ACC112 (cell line): Measurements from ENCODE around the gene ZNF492.
"Not testable (repeated sequence)": the region's sequence is repeated elsewhere in the genome, so short reads cannot be mapped to it uniquely, and the experiment has no call there.

Experiments
- H2AFZ ChIP-seq: fragments of 200-600 bp; sonication (generic); one replicate; pipeline ENCODE4 v1.6.0; 2017; ENCODE audit warnings: antibody characterized with exemption, low read length; ENCODE audit not compliant: unreplicated experiment
- H3K27ac ChIP-seq: fragments of 200-600 bp; sonication (generic); 2 replicates; pipeline ENCODE4 v1.5.1; 2014; ENCODE audit warnings: low read depth, mild to moderate bottlenecking, antibody characterized with exemption, low read length, moderate library complexity
- H3K27me3 ChIP-seq: fragments of 200-600 bp; sonication (generic); 2 replicates; pipeline ENCODE4 v1.6.1; 2014; ENCODE audit warnings: mild to moderate bottlenecking, antibody characterized with exemption, low read length, moderate library complexity, mixed read lengths; ENCODE audit not compliant: insufficient read depth
- H3K36me3 ChIP-seq: fragments of 200-600 bp; sonication (generic); 2 replicates; pipeline ENCODE4 v1.6.1; 2016; ENCODE audit warnings: mild to moderate bottlenecking, antibody characterized with exemption, low read length, moderate library complexity, mixed read lengths; ENCODE audit not compliant: insufficient read depth
- H3K4me1 ChIP-seq: fragments of 200-600 bp; sonication (generic); one replicate; pipeline ENCODE4 v1.6.1; 2016; ENCODE audit warnings: low read length, mixed read lengths; ENCODE audit not compliant: insufficient read depth, unreplicated experiment, control insufficient read depth
- H3K4me3 ChIP-seq: fragments of 200-600 bp; sonication (generic); 2 replicates; pipeline ENCODE4 v1.5.1; 2014; ENCODE audit warnings: mild to moderate bottlenecking, low read depth, low read length
- H3K79me2 ChIP-seq: fragments of 200-600 bp; sonication (generic); one replicate; pipeline ENCODE4 v1.6.0; 2016; ENCODE audit warnings: low read length; ENCODE audit not compliant: control insufficient read depth, unreplicated experiment, insufficient read depth

The ZNF492 gene

DNA sequence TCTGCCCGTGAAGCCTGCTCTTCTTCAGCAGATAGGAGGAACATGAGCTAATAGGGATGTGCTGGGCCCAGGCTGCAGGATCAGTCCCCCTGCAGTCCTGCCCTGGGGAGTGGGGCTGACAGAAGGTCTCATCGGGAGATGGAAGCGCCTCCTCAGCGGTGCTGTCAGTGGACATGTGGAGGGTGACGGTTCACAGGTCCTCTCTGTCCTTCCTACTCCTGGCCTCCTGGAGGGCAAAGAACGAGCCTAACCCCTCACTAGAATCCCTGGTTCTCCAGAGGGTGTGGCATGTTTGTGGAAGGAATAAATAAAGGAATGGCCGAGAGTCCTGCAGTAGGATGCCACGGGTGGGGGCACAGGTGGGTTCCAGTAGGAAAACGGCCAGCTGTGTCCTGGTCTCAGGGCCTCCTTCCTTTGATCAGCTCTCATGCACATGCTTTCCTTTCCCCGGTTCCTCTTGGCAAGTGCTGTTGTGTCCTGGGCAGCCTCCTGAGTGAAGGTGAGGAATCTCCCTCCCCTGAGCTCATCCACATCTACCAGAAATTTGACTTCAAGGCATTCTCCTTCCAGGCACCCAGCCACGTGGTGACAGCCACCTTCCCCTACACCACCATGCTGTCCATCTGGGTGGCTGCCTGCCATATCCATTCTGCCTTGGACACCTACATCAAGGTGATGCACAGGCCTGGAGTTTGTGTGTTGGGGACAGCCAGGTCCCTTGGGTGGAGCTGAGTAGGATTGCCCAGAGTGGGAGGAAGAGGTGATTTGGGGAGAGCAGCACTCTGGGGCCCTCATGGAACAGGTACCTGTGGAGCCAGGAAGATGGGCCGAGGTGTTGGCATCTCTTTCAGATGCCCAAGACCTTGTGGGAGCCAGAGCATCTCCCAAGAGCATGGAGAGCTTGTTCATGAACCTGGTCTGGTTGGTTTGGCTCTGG lies 28.6 kb upstream of the ZNF492 start:
- no peak overlapping the region for H3K27ac ChIP-seq
- no peaks in the 10 kb centered on the region for H3K36me3 ChIP-seq
- no peaks in the 10 kb centered on the region for H3K27me3 ChIP-seq
- no peak overlapping the region for H3K4me3 ChIP-seq
- H3K4me1 ChIP-seq = no peaks in the 10 kb centered on the region
- no peak overlapping the region for H2AFZ ChIP-seq
- H3K79me2 ChIP-seq = no peaks in the 10 kb centered on the region

DNA sequence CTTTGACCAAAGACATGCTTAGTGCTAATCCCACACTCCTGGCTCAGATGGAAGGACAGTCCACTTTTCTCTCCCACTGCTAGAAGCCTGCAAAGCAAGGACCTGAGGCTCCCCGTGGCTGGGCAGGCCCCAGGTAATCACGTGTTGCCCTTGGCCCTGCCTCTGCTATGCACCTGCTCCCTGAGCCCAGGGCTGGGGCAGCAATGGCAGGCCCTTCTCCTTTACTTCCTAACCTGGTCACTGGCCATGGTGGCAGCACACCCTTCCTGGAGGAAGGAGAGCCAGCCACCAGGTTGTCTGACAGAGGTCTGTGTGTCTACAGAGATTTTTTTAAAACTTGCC lies 27.9 kb upstream of the ZNF492 start:
- H3K4me1 ChIP-seq = no peaks in the 10 kb centered on the region
- H3K79me2 ChIP-seq = no peaks in the 10 kb centered on the region
- no peak overlapping the region for H3K4me3 ChIP-seq
- no peaks in the 10 kb centered on the region for H3K27me3 ChIP-seq
- no peak overlapping the region for H3K27ac ChIP-seq
- H2AFZ ChIP-seq = no peak overlapping the region
- H3K36me3 ChIP-seq = no peaks in the 10 kb centered on the region

DNA sequence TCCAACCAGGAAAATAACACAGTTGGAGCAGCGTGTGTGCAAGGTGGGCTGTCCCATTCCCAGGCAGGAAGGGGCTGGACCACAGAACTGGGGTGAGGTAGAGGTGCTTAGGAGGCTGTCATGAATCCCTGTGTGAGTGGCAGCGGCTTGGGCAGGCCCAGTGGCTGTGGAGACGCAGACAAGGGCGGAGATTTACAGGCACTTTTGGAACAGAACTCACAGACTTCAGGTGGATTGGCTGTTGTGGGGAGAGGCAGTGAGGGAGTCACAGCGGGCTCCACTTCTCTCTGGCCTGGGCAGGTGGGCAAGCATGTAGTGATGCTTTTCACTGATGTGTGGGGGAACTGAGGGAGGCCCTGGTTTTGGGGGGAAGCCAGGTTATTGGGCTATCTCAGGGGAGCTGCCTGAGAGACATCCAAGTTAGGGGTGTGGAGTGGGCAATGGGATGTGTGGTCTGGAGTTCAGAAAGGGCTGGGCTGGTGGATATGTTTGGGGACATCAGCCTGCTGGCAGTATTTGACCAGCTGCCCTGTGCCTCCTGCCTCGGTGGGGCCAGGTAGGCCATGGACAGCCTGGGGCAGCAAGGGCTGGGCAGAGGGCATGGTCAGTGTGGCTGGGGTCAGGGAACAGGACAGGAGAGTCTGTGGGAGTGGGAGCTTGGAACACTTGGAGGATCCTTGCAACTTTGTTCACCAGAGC lies 27.0 kb upstream of the ZNF492 start:
- H3K27me3 ChIP-seq = no peaks in the 10 kb centered on the region
- H3K27ac ChIP-seq = no peak overlapping the region

DNA sequence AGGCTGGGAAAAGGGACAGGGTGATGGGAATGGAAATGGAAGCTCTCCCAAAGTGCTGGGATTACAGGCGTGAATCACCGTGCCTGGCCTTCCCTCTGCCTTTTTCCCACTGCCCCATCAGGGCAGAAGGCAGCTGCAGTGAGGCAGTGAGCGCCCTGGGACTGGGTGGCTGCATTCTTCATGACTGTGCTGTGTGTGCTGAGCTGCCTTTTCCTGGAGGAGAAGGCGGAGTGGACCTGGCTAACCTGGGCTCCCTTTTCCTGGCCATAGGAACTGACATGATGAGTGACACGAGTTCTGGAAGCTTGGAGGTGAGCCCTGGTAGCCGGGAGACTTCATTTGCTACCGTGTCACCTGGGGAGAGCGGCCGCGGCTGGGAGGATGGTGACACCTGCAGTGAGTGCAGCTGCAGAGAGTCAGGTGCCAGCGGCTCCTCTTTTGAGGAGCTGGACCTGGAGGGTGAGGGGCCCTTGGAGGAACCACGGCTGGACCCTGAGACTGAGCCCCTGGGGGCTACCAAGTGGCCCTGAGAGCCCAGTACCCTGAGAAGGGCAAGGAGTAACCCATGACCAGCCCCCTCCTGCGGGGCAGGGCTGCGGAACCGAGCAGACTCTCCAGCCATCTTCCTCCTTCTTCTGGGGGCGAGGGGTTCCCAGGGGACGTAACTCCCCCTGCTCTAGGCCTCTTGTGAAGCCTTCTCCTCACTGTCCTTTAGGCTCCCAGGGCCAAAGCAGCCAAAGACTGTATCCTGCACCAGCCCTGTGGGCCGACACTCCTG lies 26.3 kb upstream of the ZNF492 start:
- Histone ChIP-seq H3K4me1 (no peaks in the 10 kb centered on the region), H3K4me3 (no peak overlapping the region), H3K36me3 (no peaks in the 10 kb centered on the region), H3K27me3 (no peaks in the 10 kb centered on the region), H3K79me2 (no peaks in the 10 kb centered on the region), H3K27ac (no peak overlapping the region), H2AFZ (no peak overlapping the region)

More for the DNA sequence above, 27.0 kb upstream of the ZNF492 start:
- H3K36me3 ChIP-seq = no peaks in the 10 kb centered on the region
- no peaks in the 10 kb centered on the region for H3K79me2 ChIP-seq
- no peaks in the 10 kb centered on the region for H3K4me1 ChIP-seq
- H3K4me3 ChIP-seq = no peak overlapping the region
- H2AFZ ChIP-seq = no peak overlapping the region

DNA sequence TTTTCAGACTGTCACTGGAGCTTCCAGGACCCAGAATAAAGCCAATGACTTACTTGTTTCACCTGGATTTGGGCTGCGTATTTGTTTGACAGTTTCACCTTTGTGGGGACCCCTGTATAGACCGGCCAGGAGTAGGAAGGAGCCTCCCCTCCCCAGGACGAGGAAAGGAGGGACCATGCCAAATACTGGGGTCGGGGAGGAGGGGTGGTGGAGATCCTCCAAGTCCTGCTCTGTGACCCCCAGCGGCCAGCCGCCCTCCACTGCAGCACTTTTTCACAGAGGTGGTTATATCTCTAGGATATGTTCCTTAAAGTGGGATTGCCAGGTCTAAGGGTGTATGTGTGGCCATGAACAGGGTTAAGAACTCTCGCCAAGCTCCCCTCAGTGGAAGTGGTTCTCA lies 25.7 kb upstream of the ZNF492 start:
- Histone ChIP-seq H3K4me3 (no peak overlapping the region), H2AFZ (no peak overlapping the region), H3K79me2 (no peaks in the 10 kb centered on the region), H3K27me3 (no peaks in the 10 kb centered on the region), H3K36me3 (no peaks in the 10 kb centered on the region), H3K4me1 (no peaks in the 10 kb centered on the region), H3K27ac (no peak overlapping the region)

DNA sequence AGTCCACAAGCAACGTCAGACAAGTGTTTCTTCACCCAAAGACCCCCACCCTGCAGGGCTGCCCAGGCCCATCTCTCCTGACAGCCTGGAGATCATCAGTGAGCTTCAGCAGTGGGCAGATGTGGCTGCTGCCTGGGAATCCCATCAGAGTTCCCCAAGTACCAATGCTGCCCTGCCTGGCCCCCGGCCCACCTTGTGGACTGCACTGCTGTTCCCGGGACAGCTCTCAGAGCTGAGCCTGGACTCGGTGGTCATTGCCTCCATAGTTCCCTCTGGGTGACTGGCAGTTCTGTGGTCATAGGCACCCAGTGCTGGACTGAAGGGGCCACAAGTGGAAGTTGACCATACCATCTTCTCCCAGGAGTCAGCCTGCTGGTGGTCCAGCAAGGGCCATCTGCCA lies 24.5 kb upstream of the ZNF492 start:
- no peak overlapping the region for H3K27ac ChIP-seq
- H3K36me3 ChIP-seq = no peaks in the 10 kb centered on the region
- no peaks in the 10 kb centered on the region for H3K79me2 ChIP-seq
- H3K27me3 ChIP-seq = no peaks in the 10 kb centered on the region
- H2AFZ ChIP-seq = no peak overlapping the region
- H3K4me1 ChIP-seq = no peaks in the 10 kb centered on the region
- no peak overlapping the region for H3K4me3 ChIP-seq

DNA sequence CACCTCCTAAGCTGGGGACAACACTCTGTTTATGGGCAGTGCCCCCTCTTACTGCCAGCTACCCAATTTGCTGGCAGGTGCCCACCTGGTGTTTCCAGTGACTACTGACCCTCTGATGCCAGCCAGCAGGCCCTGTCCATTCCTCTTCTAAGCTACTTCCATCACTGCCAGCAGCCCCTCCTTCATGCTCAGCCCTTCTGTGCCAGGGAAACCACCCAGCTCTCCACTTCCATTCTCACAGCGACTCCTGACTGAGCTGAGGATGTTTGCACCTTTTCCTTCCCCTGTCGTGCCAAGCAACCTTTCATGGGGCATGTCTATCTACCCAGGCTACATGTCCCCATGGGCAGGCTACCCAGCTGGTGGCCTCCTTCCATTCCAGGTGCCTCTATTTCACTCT lies 24.0 kb upstream of the ZNF492 start:
- H3K4me1 ChIP-seq = no peaks in the 10 kb centered on the region
- H3K79me2 ChIP-seq = no peaks in the 10 kb centered on the region
- H3K36me3 ChIP-seq = no peaks in the 10 kb centered on the region
- H3K27ac ChIP-seq = no peak overlapping the region
- H2AFZ ChIP-seq = no peak overlapping the region
- H3K27me3 ChIP-seq = no peaks in the 10 kb centered on the region
- no peak overlapping the region for H3K4me3 ChIP-seq

DNA sequence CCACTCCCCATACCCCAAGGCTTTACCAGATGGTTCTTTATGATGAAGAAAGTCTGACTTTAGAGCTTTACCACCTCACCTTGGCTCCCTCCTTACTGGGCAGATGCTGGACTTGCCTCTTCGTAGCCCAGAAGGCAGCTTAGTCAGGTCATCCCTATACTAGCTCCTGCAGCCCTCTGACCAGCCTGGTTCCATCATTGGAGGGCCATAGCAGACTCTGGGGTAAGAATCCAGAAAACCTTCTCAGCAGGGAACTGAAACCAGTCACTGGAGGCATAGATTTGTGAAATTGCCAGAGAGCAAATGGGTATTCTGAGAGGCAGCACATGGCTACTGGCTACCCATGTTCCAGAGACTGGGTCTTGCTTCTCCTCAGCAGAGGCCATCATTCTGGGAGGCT lies 21.8 kb upstream of the ZNF492 start:
- H3K27ac ChIP-seq = no peak overlapping the region
- no peaks in the 10 kb centered on the region for H3K4me1 ChIP-seq
- H3K27me3 ChIP-seq = no peaks in the 10 kb centered on the region
- no peak overlapping the region for H2AFZ ChIP-seq
- H3K79me2 ChIP-seq = no peaks in the 10 kb centered on the region
- no peak overlapping the region for H3K4me3 ChIP-seq
- H3K36me3 ChIP-seq = no peaks in the 10 kb centered on the region

DNA sequence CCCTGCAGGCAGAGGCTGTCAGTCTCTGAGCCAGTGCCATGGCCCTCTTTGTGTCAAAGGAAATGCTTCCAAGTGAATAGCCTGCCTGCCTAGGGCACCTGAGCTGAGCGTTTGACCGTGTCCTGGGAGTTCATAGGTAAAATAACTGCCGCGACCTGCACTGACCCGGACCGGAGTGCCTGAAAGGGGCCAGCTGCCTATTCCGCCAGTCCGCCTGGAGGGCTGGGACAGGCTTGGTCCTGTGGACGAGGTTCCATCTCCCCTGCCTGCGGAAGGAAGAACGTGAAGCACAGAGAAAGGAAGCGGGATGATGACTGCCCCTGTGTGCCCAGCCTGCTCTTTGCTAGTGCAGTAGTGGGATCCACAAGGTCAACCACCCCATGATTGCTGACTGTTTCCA lies 17.5 kb upstream of the ZNF492 start:
- no peaks in the 10 kb centered on the region for H3K79me2 ChIP-seq
- no peaks in the 10 kb centered on the region for H3K27me3 ChIP-seq
- no peaks in the 10 kb centered on the region for H3K4me1 ChIP-seq
- H3K27ac ChIP-seq = no peak overlapping the region
- no peak overlapping the region for H2AFZ ChIP-seq
- H3K36me3 ChIP-seq = no peaks in the 10 kb centered on the region
- no peak overlapping the region for H3K4me3 ChIP-seq

DNA sequence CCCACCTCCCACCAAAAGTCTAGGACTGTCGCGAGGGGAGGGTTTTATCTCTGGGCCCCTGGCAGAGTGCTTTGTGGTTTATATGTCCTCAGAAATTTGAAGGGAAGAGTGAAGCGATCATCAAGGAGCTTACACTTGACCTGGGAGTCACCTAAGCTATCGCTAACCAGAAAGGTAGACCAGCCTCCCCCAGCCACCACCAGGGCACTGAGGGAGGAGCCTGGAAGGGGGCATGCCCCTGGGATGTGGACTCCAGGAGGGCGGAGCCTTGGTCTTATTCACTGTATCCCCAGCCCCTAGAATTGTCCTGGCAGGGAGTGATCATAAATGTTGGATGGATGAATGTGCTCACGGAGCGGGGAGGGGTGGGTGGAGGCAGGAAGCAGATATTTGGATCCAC lies 16.9 kb upstream of the ZNF492 start:
- H3K79me2 ChIP-seq, H3K27me3 ChIP-seq, H3K4me3 ChIP-seq, H3K36me3 ChIP-seq, H3K4me1 ChIP-seq, H2AFZ ChIP-seq, H3K27ac ChIP-seq: not testable (repeated sequence)
